ENCODE results near the gene RLBP1. TPM values are rescaled to one million over a fixed set of nuclear protein-coding genes. Genes with fewer than 3 reads are reported as not detected.

The RLBP1 gene
- total and polyA plus RNA-seq, 2 donors from 2014 or later, result not detected

DNA sequence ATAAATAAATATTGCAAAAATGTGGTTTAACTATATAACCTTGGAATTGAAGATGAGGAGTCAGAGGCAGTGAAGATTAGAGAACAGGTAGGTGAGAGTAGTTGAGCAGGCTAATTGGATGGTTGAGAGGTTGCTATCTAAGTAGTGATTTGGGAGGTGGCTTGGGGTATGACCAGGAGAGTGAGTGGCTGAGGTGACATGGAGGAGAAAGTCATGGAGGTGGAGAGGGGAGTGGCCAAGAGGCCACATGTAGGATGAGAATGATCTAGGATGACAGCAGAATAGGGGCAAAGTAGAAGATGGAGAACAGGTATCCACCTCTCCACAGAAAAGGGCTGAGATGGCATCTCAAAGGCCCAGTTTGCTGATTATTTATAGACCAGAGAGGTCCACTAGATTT lies 10.5 kb upstream of the RLBP1 start:
- Histone ChIP-seq H3K9me3 (ENCODE audit: control insufficient read depth in 2 of 3, insufficient read depth in 1 of 3, low read length in 3 of 3) (no peaks in the 10 kb centered on the region), H3K36me3 (ENCODE audit: control insufficient read depth in 2 of 3, insufficient read depth in 3 of 3, low read length in 3 of 3) (no peaks in the 10 kb centered on the region), H3K27ac (ENCODE audit: low read depth in 2 of 2, low read length in 2 of 2) (no peak overlapping the region), H3K27me3 (ENCODE audit: control insufficient read depth, insufficient read depth, low read length) (no peaks in the 10 kb centered on the region), H3K9ac (ENCODE audit: low read length in 3 of 3) (no peak overlapping the region), H3K4me3 (ENCODE audit: low read length in 3 of 3) (no peak overlapping the region), H3K4me1 (ENCODE audit: control insufficient read depth in 2 of 3, insufficient read depth in 2 of 3, low read depth in 1 of 3, low read length in 3 of 3) (no peaks in the 10 kb centered on the region)
- DNase-seq (no peak), FAIRE-seq (no peak)
- intact Hi-C loops (cut with DNase I), result no loop called here
- TF ChIP-seq, protein P1, sequence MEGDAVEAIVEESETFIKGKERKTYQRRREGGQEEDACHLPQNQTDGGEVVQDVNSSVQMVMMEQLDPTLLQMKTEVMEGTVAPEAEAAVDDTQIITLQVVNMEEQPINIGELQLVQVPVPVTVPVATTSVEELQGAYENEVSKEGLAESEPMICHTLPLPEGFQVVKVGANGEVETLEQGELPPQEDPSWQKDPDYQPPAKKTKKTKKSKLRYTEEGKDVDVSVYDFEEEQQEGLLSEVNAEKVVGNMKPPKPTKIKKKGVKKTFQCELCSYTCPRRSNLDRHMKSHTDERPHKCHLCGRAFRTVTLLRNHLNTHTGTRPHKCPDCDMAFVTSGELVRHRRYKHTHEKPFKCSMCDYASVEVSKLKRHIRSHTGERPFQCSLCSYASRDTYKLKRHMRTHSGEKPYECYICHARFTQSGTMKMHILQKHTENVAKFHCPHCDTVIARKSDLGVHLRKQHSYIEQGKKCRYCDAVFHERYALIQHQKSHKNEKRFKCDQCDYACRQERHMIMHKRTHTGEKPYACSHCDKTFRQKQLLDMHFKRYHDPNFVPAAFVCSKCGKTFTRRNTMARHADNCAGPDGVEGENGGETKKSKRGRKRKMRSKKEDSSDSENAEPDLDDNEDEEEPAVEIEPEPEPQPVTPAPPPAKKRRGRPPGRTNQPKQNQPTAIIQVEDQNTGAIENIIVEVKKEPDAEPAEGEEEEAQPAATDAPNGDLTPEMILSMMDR (IDR thresholded peaks at IDR 0.05; ENCODE audit: borderline replicate concordance, extremely low read depth, insufficient read depth), result no peak

DNA sequence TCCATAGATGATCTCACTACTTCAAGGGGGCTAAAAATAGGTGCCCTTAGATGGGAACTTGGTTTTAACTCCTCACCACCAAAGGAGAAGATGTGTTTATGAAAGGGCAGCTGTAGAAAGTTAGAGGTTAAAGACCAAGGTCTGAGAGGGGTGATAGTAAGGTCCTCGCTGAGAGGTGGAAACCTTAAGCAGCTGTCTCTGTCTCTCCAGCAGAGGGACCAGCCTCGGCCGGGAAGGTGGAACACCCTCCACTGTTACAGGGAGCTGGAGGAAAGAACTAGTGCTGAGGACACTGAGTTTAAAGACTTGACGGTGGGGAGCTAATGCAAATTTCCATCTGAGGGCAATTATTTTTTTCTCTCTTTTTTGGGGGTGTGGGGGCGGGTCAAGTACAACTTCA lies 8.9 kb upstream of the RLBP1 start:
- Histone ChIP-seq H3K36me3 (ENCODE audit: control insufficient read depth in 2 of 3, insufficient read depth in 3 of 3, low read length in 3 of 3) (no peaks in the 10 kb centered on the region), H3K9me3 (ENCODE audit: control insufficient read depth in 2 of 3, insufficient read depth in 1 of 3, low read length in 3 of 3) (no peaks in the 10 kb centered on the region), H3K27ac (ENCODE audit: low read depth in 2 of 2, low read length in 2 of 2) (no peak overlapping the region), H3K27me3 (ENCODE audit: control insufficient read depth, insufficient read depth, low read length) (no peaks in the 10 kb centered on the region), H3K4me1 (ENCODE audit: control insufficient read depth in 2 of 3, insufficient read depth in 2 of 3, low read depth in 1 of 3, low read length in 3 of 3) (no peaks in the 10 kb centered on the region), H3K4me3 (ENCODE audit: low read length in 3 of 3) (no peak overlapping the region), H3K9ac (ENCODE audit: low read length in 3 of 3) (no peak overlapping the region)
- TF ChIP-seq, protein P1 (IDR thresholded peaks at IDR 0.05; ENCODE audit: borderline replicate concordance, extremely low read depth, insufficient read depth), result no peak
- intact Hi-C loops (cut with DNase I), result no loop called here
- DNase-seq, result no peak
- FAIRE-seq, result no peak

DNA sequence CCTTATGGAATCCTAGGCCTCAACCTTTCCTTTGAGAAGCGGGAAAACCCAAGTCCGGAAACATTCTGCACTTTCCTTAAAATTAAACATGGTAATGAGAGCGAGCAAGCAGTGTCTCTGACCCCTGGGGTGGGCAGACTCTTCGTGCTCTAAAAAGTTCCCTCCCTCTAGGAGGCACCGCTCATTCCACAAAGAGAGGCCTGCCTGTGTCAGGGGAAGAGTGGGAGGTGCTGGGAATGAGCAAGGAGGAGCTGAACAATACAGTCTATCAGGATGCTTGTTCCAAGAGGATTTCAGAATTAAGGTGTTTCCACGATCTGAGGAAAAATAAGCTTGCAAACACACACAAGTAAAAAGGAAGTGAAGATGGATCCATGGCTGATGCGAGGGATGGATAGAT lies 6.0 kb upstream of the RLBP1 start:
- no peak overlapping the region for H3K27ac ChIP-seq (ENCODE audit: low read depth in 2 of 2, low read length in 2 of 2)
- no peaks in the 10 kb centered on the region for H3K9me3 ChIP-seq (ENCODE audit: control insufficient read depth in 2 of 3, insufficient read depth in 1 of 3, low read length in 3 of 3)
- TF ChIP-seq, protein P1 (IDR thresholded peaks at IDR 0.05; ENCODE audit: borderline replicate concordance, extremely low read depth, insufficient read depth), result no peak
- H3K4me3 ChIP-seq (ENCODE audit: low read length in 3 of 3), result no peak overlapping the region
- H3K36me3 ChIP-seq (ENCODE audit: control insufficient read depth in 2 of 3, insufficient read depth in 3 of 3, low read length in 3 of 3), result no peaks in the 10 kb centered on the region
- no peak for DNase-seq
- no peaks in the 10 kb centered on the region for H3K4me1 ChIP-seq (ENCODE audit: control insufficient read depth in 2 of 3, insufficient read depth in 2 of 3, low read depth in 1 of 3, low read length in 3 of 3)
- H3K27me3 ChIP-seq (ENCODE audit: control insufficient read depth, insufficient read depth, low read length), result no peaks in the 10 kb centered on the region
- FAIRE-seq, result no peak
- intact Hi-C loops (cut with DNase I), result no loop called here
- H3K9ac ChIP-seq (ENCODE audit: low read length in 3 of 3), result no peak overlapping the region

Data from kidney (tissue), 14 donors.